SKM-1 treated with dmso at 0.1 percent for 144 hours (cell line): ENCODE results near the gene ZCWPW1.
"Not testable (repeated sequence)": the region's sequence is repeated elsewhere in the genome, so short reads cannot be mapped to it uniquely, and the experiment has no call there.

Experiments used
- DNase-seq: peaks from one replicate; lab custom pipeline; 2025; ENCODE audit not compliant: unreplicated experiment; lab: John Stamatoyannopoulos, UW

The ZCWPW1 gene

GRCh38 chr7:100374601-100375000, 53.9 kb downstream of the ZCWPW1 start:
- no peak for DNase-seq

- DNase-seq = not testable (repeated sequence)
Measured at GRCh38 chr7:100373870-100374598, 54.5 kb downstream of the ZCWPW1 start.

GRCh38 chr7:100373261-100373831, 55.2 kb downstream of the ZCWPW1 start, which contains the start of gene PILRA:
PILRA (plus strand) TSS chr7:100373487; CDS start chr7:100373657, 170 bp downstream.
- DNase-seq = peak; percentile 60

- DNase-seq = no peak
Measured at GRCh38 chr7:100372694-100373093, 55.8 kb downstream of the ZCWPW1 start.

- DNase-seq = peak; percentile 86
Measured at GRCh38 chr7:100372256-100372655, 56.2 kb downstream of the ZCWPW1 start.

GRCh38 chr7:100371561-100372171, 56.8 kb downstream of the ZCWPW1 start:
- DNase-seq = no peak

GRCh38 chr7:100370746-100371145, 57.8 kb downstream of the ZCWPW1 start:
- no peak for DNase-seq

- no peak for DNase-seq
Measured at GRCh38 chr7:100370303-100370702, 58.2 kb downstream of the ZCWPW1 start.

GRCh38 chr7:100369105-100369504, 59.4 kb downstream of the ZCWPW1 start:
- DNase-seq = peak; percentile 98

- no peak for DNase-seq
Measured at GRCh38 chr7:100367676-100368613, 60.6 kb downstream of the ZCWPW1 start.

GRCh38 chr7:100367251-100367620, 61.3 kb downstream of the ZCWPW1 start:
- DNase-seq = no peak

- DNase-seq = no peak
Measured at GRCh38 chr7:100366411-100367250, 61.9 kb downstream of the ZCWPW1 start.

- DNase-seq = not testable (repeated sequence)
Measured at GRCh38 chr7:100365998-100366367, 62.5 kb downstream of the ZCWPW1 start.

GRCh38 chr7:100364480-100364879, 64.0 kb downstream of the ZCWPW1 start:
- DNase-seq = no peak

- not testable (repeated sequence) for DNase-seq
Measured at GRCh38 chr7:100363797-100364196, 64.7 kb downstream of the ZCWPW1 start.

GRCh38 chr7:100363098-100363497, 65.4 kb downstream of the ZCWPW1 start:
- no peak for DNase-seq

- DNase-seq = peak; percentile 85
Measured at GRCh38 chr7:100360135-100360854, 68.2 kb downstream of the ZCWPW1 start.

- DNase-seq = no peak
Measured at GRCh38 chr7:100358857-100359212, 69.7 kb downstream of the ZCWPW1 start.

- no peak for DNase-seq
Measured at GRCh38 chr7:100358027-100358856, 70.3 kb downstream of the ZCWPW1 start, which contains the start of gene PILRB. PILRB (plus strand) TSS chr7:100358117; CDS start chr7:100358303, 186 bp downstream.
